ES-I3 (cell line): ENCODE results near the gene ABCG2.

Experiments used
- H3K36me3 ChIP-seq: 2 replicates; pipeline ENCODE4 v1.6.1; 2013; ENCODE audit warnings: mild to moderate bottlenecking, low read length, control low read depth, moderate library complexity; ENCODE audit not compliant: insufficient read depth
- H3K4me1 ChIP-seq: 2 replicates; pipeline ENCODE4 v1.6.1; 2013; ENCODE audit warnings: mild to moderate bottlenecking, control low read depth, low read length; ENCODE audit not compliant: insufficient read depth
- H3K9ac ChIP-seq: 2 replicates; pipeline ENCODE4 v1.6.1; 2013; ENCODE audit warnings: low read depth, mild to moderate bottlenecking, low read length, moderate library complexity
- H3K9me3 ChIP-seq: 2 replicates; pipeline ENCODE4 v1.6.1; 2013; ENCODE audit warnings: mild to moderate bottlenecking, low read length, moderate library complexity; ENCODE audit not compliant: control insufficient read depth, insufficient read depth

The ABCG2 gene

GRCh38 chr4:88158489-88159228 lies at the start of gene ABCG2:
Gene ABCG2, minus strand, starts transcription at chr4:88158639. Its CDS starts 18,644 bp downstream, at chr4:88139995.
- H3K9ac ChIP-seq = peak within 1 kb of the TSS; percentile 55
- H3K36me3 ChIP-seq = no peaks in the 10 kb centered on the region
- H3K4me1 ChIP-seq = peaks cover 10% of the 10 kb centered on the region; the same call in 1 of the 2 replicates
- H3K9me3 ChIP-seq = no peaks in the 10 kb centered on the region

DNA sequence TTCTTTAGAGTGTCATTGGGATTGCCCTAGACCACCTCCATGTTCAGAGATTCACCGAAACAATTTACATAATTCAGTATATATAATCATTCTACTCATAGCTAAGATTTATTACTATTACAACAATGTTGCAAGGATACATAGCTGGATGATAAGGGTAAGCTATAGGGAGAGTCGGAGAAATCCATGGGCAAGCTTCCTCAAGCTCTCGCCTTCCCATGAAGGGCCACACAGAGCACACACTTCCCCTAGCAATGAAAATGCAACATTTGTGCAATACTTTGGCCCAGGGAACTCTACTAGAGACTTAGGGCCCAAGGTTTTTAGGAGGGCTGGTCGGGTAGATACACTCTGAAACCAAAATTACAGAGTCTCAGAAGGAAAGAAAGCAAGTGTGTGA lies 49.7 kb upstream of the ABCG2 start:
- H3K36me3 ChIP-seq = no peaks in the 10 kb centered on the region
- no peak overlapping the region for H3K9ac ChIP-seq
- H3K4me1 ChIP-seq = peaks cover 6% of the 10 kb centered on the region; the same call in 1 of the 2 replicates
- H3K9me3 ChIP-seq = no peaks in the 10 kb centered on the region

DNA sequence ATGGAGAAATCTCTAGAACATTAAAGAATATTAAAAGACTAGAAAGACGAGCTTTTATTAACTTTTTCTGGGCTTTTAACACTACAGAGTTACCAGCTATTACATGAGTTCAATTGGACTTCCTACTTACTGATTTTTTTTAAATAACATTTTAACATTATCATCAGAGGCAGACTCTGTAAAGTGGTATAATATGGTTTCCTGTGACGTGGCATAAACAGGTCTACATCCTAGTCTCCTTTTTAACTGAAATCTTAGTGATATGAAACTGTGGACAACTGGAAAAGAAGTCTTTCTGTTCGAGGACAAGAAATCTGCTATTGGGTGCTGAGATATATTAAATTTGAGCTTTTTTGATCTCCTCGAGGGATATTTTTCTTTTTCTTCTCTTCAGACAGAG lies 48.7 kb upstream of the ABCG2 start:
- Histone ChIP-seq H3K4me1 (peaks cover 10% of the 10 kb centered on the region; the same call in 1 of the 2 replicates), H3K9ac (no peak overlapping the region), H3K36me3 (no peaks in the 10 kb centered on the region), H3K9me3 (no peaks in the 10 kb centered on the region)

GRCh38 chr4:88204882-88205281 lies 46.4 kb upstream of the ABCG2 start:
- no peaks in the 10 kb centered on the region for H3K9me3 ChIP-seq

DNA sequence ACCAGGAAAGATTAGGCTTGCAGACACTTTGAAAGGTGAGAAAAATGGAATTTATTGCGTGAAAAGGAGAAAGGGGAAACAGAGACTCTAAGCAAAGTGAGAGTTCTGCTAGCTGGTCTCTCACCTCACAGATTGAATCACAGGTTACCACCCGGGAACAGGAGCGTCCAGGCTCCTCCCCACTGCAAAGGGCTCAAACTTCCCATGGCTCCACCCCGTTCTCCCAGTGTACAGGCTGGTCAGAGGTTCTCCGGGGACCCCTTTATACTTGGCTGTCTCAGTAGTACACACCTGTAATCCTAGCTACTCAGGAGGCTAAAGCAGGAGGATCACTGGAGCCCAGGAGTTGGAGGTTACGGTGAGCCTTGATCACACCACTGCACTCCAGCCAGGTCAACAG lies 44.0 kb upstream of the ABCG2 start:
- H3K4me1 ChIP-seq = peaks cover 11% of the 10 kb centered on the region; the same call in 1 of the 2 replicates
- no peaks in the 10 kb centered on the region for H3K9me3 ChIP-seq
- no peak overlapping the region for H3K9ac ChIP-seq
- no peaks in the 10 kb centered on the region for H3K36me3 ChIP-seq

More at GRCh38 chr4:88204882-88205281, 46.4 kb upstream of the ABCG2 start:
- no peaks in the 10 kb centered on the region for H3K36me3 ChIP-seq
- H3K4me1 ChIP-seq = peaks cover 11% of the 10 kb centered on the region; the same call in 1 of the 2 replicates
- H3K9ac ChIP-seq = no peak overlapping the region

DNA sequence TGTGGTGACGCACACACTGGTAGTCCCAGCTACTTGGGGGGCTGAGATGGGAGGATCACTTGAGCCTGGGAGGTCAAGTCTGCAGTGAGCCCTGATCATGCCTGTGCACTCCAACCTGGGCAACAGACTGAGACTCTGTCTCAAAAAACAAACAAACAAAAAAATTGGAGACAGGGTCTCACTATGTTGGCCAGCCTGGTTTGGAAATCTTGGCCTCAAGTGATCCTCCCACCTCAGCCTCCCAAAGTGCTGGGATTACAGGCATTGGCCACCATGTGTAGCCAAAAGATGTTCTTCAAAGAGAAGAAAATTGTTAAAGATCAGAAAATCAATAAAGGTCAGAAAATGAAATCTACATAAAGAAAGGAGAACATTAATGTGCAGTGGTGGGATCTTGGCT lies 41.7 kb upstream of the ABCG2 start:
- Histone ChIP-seq H3K36me3 (no peaks in the 10 kb centered on the region), H3K9ac (no peak overlapping the region), H3K4me1 (peaks cover 28% of the 10 kb centered on the region), H3K9me3 (no peaks in the 10 kb centered on the region)

GRCh38 chr4:88196523-88197185 lies 38.2 kb upstream of the ABCG2 start:
- no peaks in the 10 kb centered on the region for H3K9me3 ChIP-seq
- no peak overlapping the region for H3K9ac ChIP-seq
- no peaks in the 10 kb centered on the region for H3K36me3 ChIP-seq
- H3K4me1 ChIP-seq = peaks cover 22% of the 10 kb centered on the region

GRCh38 chr4:88196013-88196365 lies 37.5 kb upstream of the ABCG2 start:
- H3K9ac ChIP-seq = no peak overlapping the region
- peaks cover 18% of the 10 kb centered on the region for H3K4me1 ChIP-seq
- no peaks in the 10 kb centered on the region for H3K36me3 ChIP-seq
- no peaks in the 10 kb centered on the region for H3K9me3 ChIP-seq

DNA sequence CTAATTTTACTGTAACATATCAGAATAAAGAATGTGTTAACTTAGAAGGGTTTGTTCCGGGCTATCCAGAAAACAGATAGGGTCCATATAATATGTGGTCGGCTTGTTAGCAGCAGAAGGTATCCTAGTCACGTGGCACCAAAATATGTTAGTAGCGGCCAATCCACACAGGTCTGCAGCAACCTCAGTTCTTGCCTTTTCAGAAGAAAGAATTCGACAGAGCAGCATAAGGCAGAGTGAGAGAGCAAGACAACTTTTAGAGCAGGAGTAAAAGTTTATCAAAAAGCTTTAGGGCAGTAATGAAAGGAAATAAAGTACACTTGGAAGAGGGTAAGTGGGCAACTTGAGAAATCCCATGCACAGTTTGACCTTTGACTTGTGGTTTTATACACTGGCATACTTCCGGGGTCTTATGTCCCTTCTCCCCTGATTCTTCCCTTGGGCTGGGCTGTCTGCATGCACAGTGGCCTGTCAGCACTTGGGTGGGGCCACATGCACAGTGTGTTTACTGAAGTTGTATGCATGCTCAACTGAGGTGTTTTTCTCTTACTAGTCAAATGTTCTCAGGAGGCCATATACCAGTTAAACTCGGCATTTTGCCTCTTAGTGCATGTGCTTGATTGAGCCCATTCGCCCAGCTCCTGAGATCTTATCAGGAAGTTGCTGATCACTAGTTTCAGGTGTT lies 37.0 kb upstream of the ABCG2 start:
- H3K4me1 ChIP-seq = peaks cover 19% of the 10 kb centered on the region
- H3K36me3 ChIP-seq = no peaks in the 10 kb centered on the region
- no peak overlapping the region for H3K9ac ChIP-seq
- no peaks in the 10 kb centered on the region for H3K9me3 ChIP-seq

DNA sequence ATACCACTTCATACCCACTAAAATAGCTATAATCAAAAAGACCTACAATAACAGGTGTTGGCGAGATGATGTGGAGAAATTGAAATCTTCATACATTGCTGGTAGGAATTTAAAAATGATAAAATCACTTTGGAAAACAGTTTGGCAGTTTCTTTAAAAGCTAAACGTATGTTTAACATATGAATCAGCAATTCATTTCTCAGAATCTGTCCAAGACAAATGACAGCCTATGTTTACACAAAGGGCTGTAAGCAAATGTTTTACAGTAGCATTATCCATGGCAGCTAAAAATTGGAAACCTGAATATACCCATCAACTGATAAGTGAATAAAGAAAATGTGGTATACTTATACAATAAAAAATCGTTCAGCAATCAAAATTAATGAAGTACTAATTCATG lies 33.0 kb upstream of the ABCG2 start:
- peaks cover 20% of the 10 kb centered on the region for H3K4me1 ChIP-seq
- H3K36me3 ChIP-seq = no peaks in the 10 kb centered on the region
- no peak overlapping the region for H3K9ac ChIP-seq
- H3K9me3 ChIP-seq = no peaks in the 10 kb centered on the region

DNA sequence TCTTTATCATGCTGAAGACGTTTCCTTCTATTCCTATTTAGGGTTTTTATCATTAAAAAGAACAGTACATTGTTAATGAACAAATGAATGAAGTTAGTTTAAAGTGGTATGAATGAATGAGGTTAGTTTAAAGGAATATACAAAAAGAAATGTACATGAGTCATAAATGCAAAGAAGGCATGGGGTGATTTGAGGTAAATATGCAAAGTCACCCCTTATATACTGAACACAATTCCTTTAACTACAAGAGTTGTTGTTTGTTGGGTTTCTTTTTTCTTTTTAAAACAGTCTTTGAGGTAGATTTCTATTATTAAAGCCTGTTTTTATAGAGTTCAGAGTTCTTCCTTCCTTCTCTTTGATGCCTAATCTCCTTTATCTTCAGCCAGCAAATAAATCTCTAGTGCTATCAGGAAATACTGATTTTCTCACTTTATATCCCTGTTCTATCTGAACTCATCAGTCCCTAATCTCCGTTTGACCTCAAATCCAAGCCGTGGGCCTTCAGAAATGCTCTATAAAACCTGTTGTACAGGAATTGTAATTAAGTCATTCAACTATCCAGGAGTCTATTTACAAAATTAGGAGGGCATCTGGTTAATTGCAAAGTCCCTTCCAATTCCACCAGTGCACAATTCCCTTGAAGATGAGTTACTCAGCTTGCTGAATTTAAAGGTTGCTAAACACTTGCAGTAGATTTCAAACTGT lies 31.6 kb upstream of the ABCG2 start:
- H3K9ac ChIP-seq = no peak overlapping the region
- H3K9me3 ChIP-seq = no peaks in the 10 kb centered on the region
- H3K4me1 ChIP-seq = peaks cover 8% of the 10 kb centered on the region; the same call in 1 of the 2 replicates
- no peaks in the 10 kb centered on the region for H3K36me3 ChIP-seq

GRCh38 chr4:88189418-88189738 lies 30.9 kb upstream of the ABCG2 start:
- H3K9ac ChIP-seq = no peak overlapping the region
- peaks cover 8% of the 10 kb centered on the region; the same call in 1 of the 2 replicates for H3K4me1 ChIP-seq
- no peaks in the 10 kb centered on the region for H3K9me3 ChIP-seq
- no peaks in the 10 kb centered on the region for H3K36me3 ChIP-seq

DNA sequence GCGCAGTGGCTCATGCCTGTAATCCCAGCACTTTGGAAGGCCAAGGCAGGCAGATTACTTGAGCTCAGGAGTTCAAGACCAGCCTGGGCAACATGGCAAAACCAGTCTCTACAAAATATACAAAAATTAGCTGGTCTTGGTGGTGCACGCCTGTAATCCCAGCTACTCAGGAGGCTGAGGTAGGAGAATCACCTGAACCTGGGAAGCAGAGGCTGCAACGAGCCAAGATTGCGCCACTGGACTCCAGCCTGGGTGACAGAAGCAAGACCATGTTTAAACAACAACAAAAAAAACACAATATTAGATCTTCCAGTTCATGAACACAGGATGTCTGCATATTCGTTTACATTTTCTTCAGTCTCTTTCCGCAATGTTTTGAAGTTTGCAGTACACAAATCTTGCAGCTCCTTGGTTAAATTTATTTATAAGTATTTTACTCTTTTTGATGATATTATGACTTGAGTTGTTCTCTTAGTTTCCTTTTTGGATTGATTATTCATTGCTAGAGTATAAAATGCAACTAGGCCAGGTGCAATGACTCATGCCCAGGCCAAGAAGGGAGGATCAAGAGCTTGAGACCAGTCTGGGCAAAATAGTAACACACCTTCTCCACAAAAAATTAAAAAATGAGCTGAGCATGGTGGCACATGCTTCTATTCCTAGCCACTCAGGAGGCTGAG lies 30.4 kb upstream of the ABCG2 start:
- H3K4me1 ChIP-seq = peaks cover 8% of the 10 kb centered on the region; the same call in 1 of the 2 replicates
- no peak overlapping the region for H3K9ac ChIP-seq
- H3K36me3 ChIP-seq = no peaks in the 10 kb centered on the region
- H3K9me3 ChIP-seq = no peaks in the 10 kb centered on the region

DNA sequence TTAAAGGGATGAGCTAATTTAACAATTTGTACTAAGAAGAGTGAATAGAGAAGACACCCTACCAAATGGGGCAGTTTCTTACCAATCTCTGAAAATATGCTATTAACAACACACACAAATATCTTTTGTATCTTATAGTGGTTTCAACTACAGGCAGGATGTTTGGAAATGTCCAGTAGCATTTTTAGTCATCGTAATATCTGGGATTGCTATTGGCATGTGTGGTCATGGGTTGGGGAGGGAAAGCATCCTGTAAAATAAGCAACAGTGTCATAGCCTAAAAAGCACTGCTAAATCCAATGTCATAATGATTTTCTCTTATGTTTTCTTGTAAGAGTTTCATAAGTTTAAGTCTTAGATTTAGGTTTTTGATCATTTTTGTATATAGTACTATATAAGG lies 29.3 kb upstream of the ABCG2 start:
- Histone ChIP-seq H3K4me1 (peaks cover 8% of the 10 kb centered on the region; the same call in 1 of the 2 replicates), H3K36me3 (no peaks in the 10 kb centered on the region), H3K9me3 (no peaks in the 10 kb centered on the region)

More for the DNA sequence above, 29.3 kb upstream of the ABCG2 start:
- H3K9ac ChIP-seq = no peak overlapping the region
